ENCODE measurements around the gene COL21A1.

DNA sequence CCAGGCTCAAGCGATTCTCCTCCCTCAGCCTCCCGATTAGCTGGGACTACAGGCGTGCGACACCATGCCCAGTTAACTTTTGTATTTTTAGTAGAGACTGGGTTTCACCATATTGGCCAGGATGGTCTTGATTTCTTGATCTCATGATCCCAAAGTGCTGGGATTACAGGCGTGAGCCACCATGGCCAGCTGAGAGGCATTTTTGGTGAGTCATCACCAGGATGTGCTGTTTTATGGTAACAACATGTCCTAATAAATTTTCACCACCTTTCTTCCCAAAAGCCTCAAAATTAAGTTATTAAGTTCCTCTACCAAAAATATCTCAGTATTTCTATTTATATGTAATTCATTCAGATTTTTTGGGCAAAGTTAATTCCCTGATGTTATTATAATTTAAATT lies 53.5 kb downstream of the COL21A1 start:
- TF ChIP-seq CTCF (conservative IDR thresholded peaks at IDR 0.05 in 1 of 2, IDR thresholded peaks at IDR 0.05 in 1 of 2; ENCODE audit: low read depth in 1 of 2, low read length in 2 of 2) (no peak), EZH2 (IDR thresholded peaks at IDR 0.05; ENCODE audit: low read length, missing control alignments) (no peak)

Measured in fibroblast of lung (primary cell).